SK-N-SH (cell line): ENCODE measurements around the gene CCL7. TPM values are rescaled to one million over a fixed set of nuclear protein-coding genes. Genes with fewer than 3 reads are reported as not detected.

Source experiments
- CTCF ChIA-PET: fragments of 300-600, 350-600 bp; formaldehyde crosslinking; extraction: SDS; loops from one replicate; lab custom pipeline; 2021; lab: Yijun Ruan, JAX
- POLR2A ChIA-PET: fragments of 350-600 bp; sonication (Branson Sonifier 250); formaldehyde crosslinking; extraction: SDS; loops from one replicate; lab custom pipeline; 2020; ENCODE audit warnings: antibody characterized with exemption, inconsistent platforms; lab: Yijun Ruan, JAX
- DNase-seq: peaks from one replicate; pipeline ENCODE4 v3.0.0; 2012
- H2AFZ ChIP-seq: fragments of 200-600 bp; sonication (generic); 2 replicates; pipeline ENCODE4 v1.8.1; 2016; ENCODE audit warnings: antibody characterized with exemption, mild to moderate bottlenecking, low read depth
- H3F3A ChIP-seq: fragments of 200-600 bp; sonication (generic); replicated peaks from 2 replicates; pipeline ENCODE3; 2016; ENCODE audit warnings: antibody characterized with exemption, mild to moderate bottlenecking; ENCODE audit not compliant: insufficient read depth
- H3K27ac ChIP-seq, 2 experiments: fragments of 200-500 bp in 1 of 2; fragments of 200-600 bp in 1 of 2; sonication (Bioruptor generic) in 1 of 2; sonication (generic), shearing (Covaris generic) in 1 of 2; 2 replicates each; pipeline versions ENCODE4 v1.5.1 to v1.6.1; 2014 to 2016; ENCODE audit warnings: low read depth in 2 of 2, inconsistent platforms in 1 of 2, low read length in 1 of 2, mild to moderate bottlenecking in 1 of 2, mixed read lengths in 1 of 2
- H3K27me3 ChIP-seq: fragments of 200-600 bp; sonication (generic), shearing (Covaris generic); 2 replicates; pipeline ENCODE4 v1.6.1; 2016; ENCODE audit warnings: mixed run types; ENCODE audit not compliant: insufficient read depth
- H3K36me3 ChIP-seq, 2 experiments: fragments of 200-500 bp in 1 of 2; fragments of 200-600 bp in 1 of 2; sonication (Bioruptor generic) in 1 of 2; sonication (generic) in 1 of 2; replicated peaks in 1 of 2; 2 replicates each; pipeline versions ENCODE3 to v1.5.1; 2014 to 2016; ENCODE audit warnings: low read length in 1 of 2, mild to moderate bottlenecking in 1 of 2; ENCODE audit not compliant: insufficient read depth in 2 of 2, control insufficient read depth in 1 of 2
- H3K4me1 ChIP-seq, 2 experiments: fragments of 200-500 bp in 1 of 2; fragments of 200-600 bp in 1 of 2; sonication (Bioruptor generic) in 1 of 2; sonication (generic), shearing (Covaris generic) in 1 of 2; 2 replicates each; pipeline versions ENCODE4 v1.5.1 to v1.6.1; 2014 to 2016; ENCODE audit warnings: low read depth in 1 of 2, low read length in 1 of 2, mixed run types in 1 of 2; ENCODE audit not compliant: insufficient read depth in 2 of 2, control insufficient read depth in 1 of 2
- H3K4me2 ChIP-seq: fragments of 200-600 bp; sonication (generic), shearing (Covaris generic); 2 replicates; pipeline ENCODE4 v1.6.1; 2017; ENCODE audit warnings: mixed run types
- H3K4me3 ChIP-seq, 2 experiments: fragments of 200-500 bp in 1 of 2; fragments of 200-600 bp in 1 of 2; sonication (Bioruptor generic) in 1 of 2; sonication (generic), shearing (Covaris generic) in 1 of 2; 2 replicates each; pipeline versions ENCODE4 v1.5.1 to v1.8.1; 2014 to 2016; ENCODE audit warnings: low read depth in 2 of 2, inconsistent platforms in 1 of 2, low read length in 1 of 2, mild to moderate bottlenecking in 1 of 2, mixed read lengths in 1 of 2, moderate library complexity in 1 of 2
- H3K79me2 ChIP-seq: fragments of 200-600 bp; sonication (generic); 2 replicates; pipeline ENCODE4 v1.8.1; 2017; ENCODE audit warnings: mild to moderate bottlenecking; ENCODE audit not compliant: insufficient read depth
- H3K9ac ChIP-seq: fragments of 200-600 bp; sonication (generic); 2 replicates; pipeline ENCODE4 v1.6.1; 2017; ENCODE audit warnings: mixed run types
- H3K9me2 ChIP-seq: fragments of 200-600 bp; sonication (generic); 2 replicates; pipeline ENCODE4 v1.6.1; 2017; ENCODE audit warnings: mixed run types
- H3K9me3 ChIP-seq: fragments of 200-600 bp; sonication (generic); 2 replicates; pipeline ENCODE4 v1.6.1; 2017; ENCODE audit warnings: mixed run types, mild to moderate bottlenecking, moderate library complexity
- H4K20me1 ChIP-seq: fragments of 200-600 bp; sonication (generic); 2 replicates; pipeline ENCODE4 v1.6.1; 2017; ENCODE audit warnings: mild to moderate bottlenecking, mixed run types; ENCODE audit not compliant: insufficient read depth
- EP300 ChIP-seq, 2 experiments: IDR thresholded peaks; 2 replicates each; pipeline versions ENCODE4 v1.4.0 to v1.6.1; 2012; ENCODE audit warnings: borderline replicate concordance in 1 of 2, low read depth in 1 of 2, low read length in 1 of 2
- EZH2phosphoT487 ChIP-seq: fragments of 200-600 bp; sonication (generic); IDR thresholded peaks from 2 replicates; pipeline ENCODE4 v1.6.1; 2017; ENCODE audit warnings: low read depth, mixed run types, mild to moderate bottlenecking, antibody characterized with exemption, moderate library complexity, borderline replicate concordance
- GATA2 ChIP-seq: sonication (generic); formaldehyde crosslinking; IDR thresholded peaks from 2 replicates; pipeline ENCODE4 v1.5.0; 2020; ENCODE audit warnings: mild to moderate bottlenecking, missing genetic modification reagents
- JUND ChIP-seq: IDR thresholded peaks from 2 replicates; pipeline ENCODE4 v1.4.0; 2012
- MXI1 ChIP-seq: IDR thresholded peaks from 2 replicates; pipeline ENCODE4 v1.6.1; 2012; ENCODE audit warnings: mild to moderate bottlenecking, low read depth, low read length, improper control_type of control experiment
- NFIC ChIP-seq: IDR thresholded peaks from 2 replicates; pipeline ENCODE4 v1.4.0; 2012; ENCODE audit warnings: borderline replicate concordance
- RAD21 ChIP-seq: IDR thresholded peaks from 2 replicates; pipeline ENCODE4 v1.6.1; 2012; ENCODE audit warnings: mild to moderate bottlenecking, low read length
- RCOR1 ChIP-seq: fragments of 150-350 bp; IDR thresholded peaks from 2 replicates; pipeline ENCODE4 v1.6.1; 2017; ENCODE audit warnings: antibody characterized with exemption, low read length
- REST ChIP-seq: IDR thresholded peaks from 2 replicates; pipeline ENCODE4 v1.6.1; 2012; ENCODE audit warnings: mild to moderate bottlenecking, low read depth, low read length, moderate library complexity
- RFX5 ChIP-seq: IDR thresholded peaks from 2 replicates; pipeline ENCODE4 v1.6.1; 2012; ENCODE audit warnings: mild to moderate bottlenecking, improper control_type of control experiment, low read length
- RXRA ChIP-seq: IDR thresholded peaks from 2 replicates; pipeline ENCODE4 v1.4.0; 2012; ENCODE audit warnings: low read depth, mild to moderate bottlenecking, borderline replicate concordance
- TAF1 ChIP-seq: IDR thresholded peaks from 2 replicates; pipeline ENCODE4 v1.6.1; 2012; ENCODE audit warnings: low read depth, mild to moderate bottlenecking, low read length, moderate library complexity, borderline replicate concordance
- TEAD4 ChIP-seq: IDR thresholded peaks from 2 replicates; pipeline ENCODE4 v1.4.0; 2012; ENCODE audit warnings: mild to moderate bottlenecking, borderline replicate concordance; ENCODE audit not compliant: insufficient read depth
- ZBTB33 ChIP-seq: IDR thresholded peaks from 2 replicates; pipeline ENCODE4 v1.4.0; 2012; ENCODE audit warnings: low read depth, borderline replicate concordance
- whole genome bisulfite sequencing: methylation state at CpG from one replicate; pipeline ENCODE4 v1.1.6; 2017; ENCODE audit warnings: low lambda C conversion rate; 5-methylcytosine and 5-hydroxymethylcytosine counted together
- polyA plus RNA-seq, 3 experiments: library from polyadenylated mRNA; depleted of rRNA; stranded (reverse); fragments of >200 nt; gene quantifications; 2 replicates each; pipeline ENCODE4 v1.2.3, GENCODE V29; 2012
- TF ChIP-seq, protein P1 (sequence below): fragments of 150-350 bp; IDR thresholded peaks from 2 replicates; pipeline ENCODE4 v1.6.1; 2017; ENCODE audit warnings: antibody characterized with exemption, low read length, low read depth, borderline replicate concordance
- TF ChIP-seq, protein P2 (sequence below): fragments of 200-600 bp; sonication (generic); IDR thresholded peaks from 2 replicates; pipeline ENCODE4 v1.6.1; 2017; ENCODE audit warnings: antibody characterized with exemption, mild to moderate bottlenecking, moderate library complexity

Gene CCL7
- polyA plus RNA-seq, 1 of the 3 experiments (the other 2 are of a cell fraction), result 0.72 TPM

GRCh38 chr17:34305061-34305460, 35.0 kb downstream of the CCL7 start:
- Histone ChIP-seq H3K79me2 (no peaks in the 10 kb centered on the region), H3K27me3 (no peaks in the 10 kb centered on the region), H3K4me2 (no peak overlapping the region), H3F3A (peaks cover 7% of the 10 kb centered on the region), H3K9me3 (no peaks in the 10 kb centered on the region), H4K20me1 (no peaks in the 10 kb centered on the region), H3K9me2 (no peaks in the 10 kb centered on the region), H3K4me3 (no peak overlapping the region), H3K36me3 (no peaks in the 10 kb centered on the region), H2AFZ (no peak overlapping the region), H3K9ac (no peak overlapping the region), H3K4me1 (peaks cover 0 to 12% of the 10 kb centered on the region in 2 experiments; a peak in 2 of 4 replicates), H3K27ac (no peak overlapping the region)
- ChIA-PET POLR2A (no interaction called here), CTCF (interaction anchor here (0.6 to 2.0 kb wide), 3 partner anchors 22 to 105 kb away, joined by 3 to 13 read pairs (median 4); no protein-coding TSS in a partner anchor)
- 74% methylated on average over 4 of the region's 4 CpGs for WGBS
- no peak for DNase-seq
- TF ChIP-seq TEAD4 (no peak), MXI1 (no peak), EZH2phosphoT487 (no peak), RCOR1 (no peak), ZBTB33 (no peak), TAF1 (no peak), RXRA (no peak), RAD21 (no peak), EP300 (IDR thresholded peaks at IDR 0.05; ENCODE audit: borderline replicate concordance in 1 of 2, low read depth in 1 of 2, low read length in 1 of 2) (no peak), JUND (no peak), RFX5 (no peak), NFIC (no peak), REST (no peak), GATA2 (no peak)
- TF ChIP-seq, protein P1, sequence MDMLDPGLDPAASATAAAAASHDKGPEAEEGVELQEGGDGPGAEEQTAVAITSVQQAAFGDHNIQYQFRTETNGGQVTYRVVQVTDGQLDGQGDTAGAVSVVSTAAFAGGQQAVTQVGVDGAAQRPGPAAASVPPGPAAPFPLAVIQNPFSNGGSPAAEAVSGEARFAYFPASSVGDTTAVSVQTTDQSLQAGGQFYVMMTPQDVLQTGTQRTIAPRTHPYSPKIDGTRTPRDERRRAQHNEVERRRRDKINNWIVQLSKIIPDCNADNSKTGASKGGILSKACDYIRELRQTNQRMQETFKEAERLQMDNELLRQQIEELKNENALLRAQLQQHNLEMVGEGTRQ, result no peak
- TF ChIP-seq, protein P2, sequence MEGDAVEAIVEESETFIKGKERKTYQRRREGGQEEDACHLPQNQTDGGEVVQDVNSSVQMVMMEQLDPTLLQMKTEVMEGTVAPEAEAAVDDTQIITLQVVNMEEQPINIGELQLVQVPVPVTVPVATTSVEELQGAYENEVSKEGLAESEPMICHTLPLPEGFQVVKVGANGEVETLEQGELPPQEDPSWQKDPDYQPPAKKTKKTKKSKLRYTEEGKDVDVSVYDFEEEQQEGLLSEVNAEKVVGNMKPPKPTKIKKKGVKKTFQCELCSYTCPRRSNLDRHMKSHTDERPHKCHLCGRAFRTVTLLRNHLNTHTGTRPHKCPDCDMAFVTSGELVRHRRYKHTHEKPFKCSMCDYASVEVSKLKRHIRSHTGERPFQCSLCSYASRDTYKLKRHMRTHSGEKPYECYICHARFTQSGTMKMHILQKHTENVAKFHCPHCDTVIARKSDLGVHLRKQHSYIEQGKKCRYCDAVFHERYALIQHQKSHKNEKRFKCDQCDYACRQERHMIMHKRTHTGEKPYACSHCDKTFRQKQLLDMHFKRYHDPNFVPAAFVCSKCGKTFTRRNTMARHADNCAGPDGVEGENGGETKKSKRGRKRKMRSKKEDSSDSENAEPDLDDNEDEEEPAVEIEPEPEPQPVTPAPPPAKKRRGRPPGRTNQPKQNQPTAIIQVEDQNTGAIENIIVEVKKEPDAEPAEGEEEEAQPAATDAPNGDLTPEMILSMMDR, result no peak
- TF ChIP-seq, all 33 proteins: peak for 0
